Esophagus squamous epithelium (tissue), 4 donors: Measurements from ENCODE around the gene CCNL2.

Source experiments
- CTCF ChIP-seq, 6 experiments: fragments of 450-650 bp in 4 of 6; fragments of 200-600 bp in 2 of 6; sonication (generic) in 2 of 6; IDR thresholded peaks; one replicate each; pipeline ENCODE4 v1.5.1; 2016 to 2019; ENCODE audit warnings: antibody characterized with exemption in 6 of 6, mild to moderate bottlenecking in 4 of 6, moderate library complexity in 4 of 6
- POLR2A ChIP-seq, 4 donors: fragments of 450-650 bp; IDR thresholded peaks; one replicate each; pipeline ENCODE4 v1.6.1; 2017; ENCODE audit warnings: antibody characterized with exemption in 4 of 4, mild to moderate bottlenecking in 4 of 4, moderate library complexity in 3 of 4

GRCh38 chr1:1427106-1427819 is 28.1 kb upstream of the CCNL2 start:
- no peak for TF ChIP-seq CTCF (IDR thresholded peaks at IDR 0.05)
- TF ChIP-seq POLR2A (IDR thresholded peaks at IDR 0.05), result no peak
